HG02885 (cell line): ENCODE results near the gene IL27RA.

Experiments
- ATAC-seq: cut with Tn5 transposase; IDR thresholded peaks from one replicate; pipeline ENCODE4 v1.9.1; 2021; ENCODE audit warnings: mild to moderate bottlenecking; ENCODE audit not compliant: unreplicated experiment, poor library complexity

The IL27RA gene

DNA sequence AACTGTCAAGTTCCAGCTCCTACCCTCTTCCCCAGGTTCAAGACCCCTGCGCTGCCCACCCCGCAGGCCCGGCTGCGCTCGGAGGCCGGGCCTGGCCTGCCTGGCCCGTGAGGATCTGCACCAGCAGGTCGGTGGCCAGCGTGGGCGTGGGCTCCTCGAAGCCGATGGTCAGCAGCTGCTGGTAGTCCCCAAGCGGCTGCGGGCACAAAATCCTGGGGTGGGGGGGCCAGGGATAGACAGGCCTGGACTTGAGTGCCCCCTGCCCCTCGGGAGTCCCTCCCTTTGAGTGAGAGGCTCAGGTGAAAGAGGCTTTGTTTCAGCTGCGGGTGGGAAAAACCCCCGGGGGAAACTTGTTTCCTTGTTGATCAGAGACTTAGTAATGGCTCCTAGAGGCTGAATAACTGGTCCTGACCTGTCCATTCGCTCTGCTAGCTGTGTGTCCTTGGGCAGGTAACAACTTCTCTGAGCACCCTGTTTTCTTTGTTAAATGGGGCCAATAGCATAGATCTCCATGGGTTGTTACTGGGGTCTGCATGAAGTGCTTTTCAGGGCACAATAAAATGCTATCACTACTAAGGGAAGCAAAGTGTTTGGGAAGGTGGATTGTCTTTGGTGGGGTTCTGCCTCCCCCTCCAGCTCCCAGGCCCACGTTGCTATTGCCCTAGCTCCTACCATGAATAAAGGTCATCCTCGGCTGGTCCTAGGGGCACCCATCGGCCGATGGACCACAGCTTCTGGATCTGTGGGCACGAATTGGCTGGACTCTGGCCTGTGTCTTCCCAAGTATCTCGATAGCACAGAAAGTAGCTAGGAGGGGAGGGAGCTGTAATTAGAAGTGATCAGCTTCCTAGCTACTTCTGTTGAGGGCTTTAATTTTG is 50.5 kb downstream of the IL27RA start:
- peak; percentile 1 for ATAC-seq

DNA sequence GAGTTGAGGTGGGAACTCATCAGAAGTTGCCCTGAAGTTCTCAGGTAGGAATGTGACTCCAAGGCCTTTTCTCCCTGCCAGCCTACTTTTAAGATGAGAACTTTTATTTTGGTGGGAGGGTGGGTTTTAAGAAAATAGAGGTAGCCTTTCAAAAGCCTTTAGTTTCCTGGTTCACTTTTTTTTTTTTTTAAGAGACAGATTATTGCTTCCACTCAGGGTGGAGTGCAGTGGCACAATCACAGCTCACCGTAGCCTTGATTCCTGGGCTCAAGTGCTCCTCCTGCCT is 51.1 kb downstream of the IL27RA start:
- no peak for ATAC-seq

DNA sequence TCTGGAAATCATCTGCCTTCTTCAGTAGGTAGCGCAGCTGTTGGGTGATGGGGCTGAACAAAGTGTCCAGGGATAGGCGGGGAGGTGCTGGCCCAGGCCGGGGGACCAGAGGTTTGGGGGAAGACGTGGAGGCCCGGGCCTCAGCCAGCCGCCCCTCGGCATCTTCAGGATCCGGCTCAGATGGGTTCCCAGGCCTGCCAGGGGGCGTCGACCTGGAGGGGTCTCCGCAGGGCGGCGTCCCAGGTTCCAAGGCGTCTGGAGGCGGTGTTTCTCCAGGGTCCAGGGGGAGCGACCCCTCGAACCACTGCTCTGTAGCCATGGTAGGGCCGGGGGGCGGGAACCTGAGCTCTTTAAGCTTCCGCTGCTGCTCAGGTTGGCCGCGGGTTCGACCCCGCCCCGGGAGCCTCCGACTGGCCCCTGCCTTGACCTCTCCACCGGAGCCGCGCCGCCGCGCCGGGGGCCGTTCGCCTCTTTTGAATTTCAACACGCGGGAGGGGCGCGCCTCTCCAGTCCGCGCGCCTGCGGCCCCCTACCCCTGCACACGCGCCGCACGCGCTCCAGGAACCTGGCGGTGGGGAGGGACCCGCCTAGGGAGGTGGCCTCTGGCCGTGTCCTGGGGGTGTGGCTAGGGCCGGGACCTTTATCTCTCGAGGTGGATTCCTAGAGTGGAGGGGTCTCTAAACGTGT is 53.9 kb downstream of the IL27RA start, which contains the start of gene C19orf67:
Gene C19orf67, minus strand, starts transcription at position 475 of the 687 bp plus-strand sequence. Its CDS starts 156 bp downstream, at position 319.
- no peak for ATAC-seq

DNA sequence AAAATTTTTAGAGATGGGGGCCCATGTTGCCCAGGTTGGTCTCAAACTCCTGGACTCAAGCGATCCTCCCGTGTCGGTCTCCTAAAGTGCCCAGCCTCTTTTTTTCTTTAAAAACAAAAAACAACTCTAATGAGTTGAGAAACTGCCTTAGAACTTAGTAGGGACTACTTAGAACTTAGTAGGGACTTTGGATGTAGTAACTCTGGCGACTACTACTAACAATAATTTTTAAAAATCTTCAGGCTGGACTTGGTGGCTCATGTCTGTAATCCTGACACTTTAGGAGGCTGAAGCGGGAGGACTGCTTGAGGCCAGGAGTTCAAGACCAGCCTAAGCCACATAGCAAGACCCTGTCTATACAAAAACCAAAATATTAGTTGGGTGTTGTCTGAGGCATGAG is 54.5 kb downstream of the IL27RA start:
- ATAC-seq = no peak

GRCh38 chr19:14088634-14089411 is 57.3 kb downstream of the IL27RA start:
- ATAC-seq = no peak

GRCh38 chr19:14089412-14089661 is 57.8 kb downstream of the IL27RA start:
- ATAC-seq = no peak

DNA sequence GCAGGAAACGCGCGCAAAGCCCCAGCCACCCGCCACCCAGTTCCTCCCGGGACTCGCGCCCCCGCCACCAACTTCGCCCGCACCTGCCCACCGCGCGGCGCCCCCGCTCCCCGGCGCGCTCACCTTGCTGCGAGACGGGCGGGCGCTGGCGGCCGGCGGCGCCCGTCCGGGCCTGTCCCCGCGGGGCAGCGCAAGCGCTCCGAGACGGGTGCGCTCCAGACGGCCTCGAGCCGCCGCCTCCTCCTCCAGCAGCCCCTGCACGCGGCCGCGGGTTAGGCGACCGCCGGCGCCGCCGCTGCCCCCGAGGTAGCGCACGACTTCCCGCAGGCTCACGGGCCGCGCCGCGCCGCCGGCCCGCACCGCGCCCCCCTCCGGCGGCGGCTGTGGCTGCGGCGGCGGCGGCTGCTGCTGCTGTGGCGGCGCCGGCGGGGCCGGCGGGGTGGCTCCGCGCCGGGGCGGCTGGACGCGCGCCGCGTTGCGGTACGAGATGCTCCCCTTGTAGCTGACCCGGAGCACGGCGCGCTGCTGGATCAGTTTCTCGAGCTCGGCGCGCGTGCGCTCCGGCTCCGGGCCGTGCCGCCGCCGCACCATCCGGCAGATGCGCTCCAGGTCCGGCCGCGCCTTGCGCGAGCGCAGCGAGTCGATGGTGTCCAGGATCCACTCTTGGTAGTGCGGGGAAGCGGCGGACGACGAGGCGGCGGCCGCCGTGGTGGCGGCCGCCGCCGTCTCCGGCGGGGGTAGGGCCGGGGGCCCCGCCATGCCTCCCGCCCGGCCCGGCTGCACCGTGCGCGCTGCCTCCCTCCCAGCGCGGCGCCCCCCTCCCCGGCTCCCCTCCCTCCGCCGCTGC is 58.3 kb downstream of the IL27RA start:
- ATAC-seq = peak; percentile 23

DNA sequence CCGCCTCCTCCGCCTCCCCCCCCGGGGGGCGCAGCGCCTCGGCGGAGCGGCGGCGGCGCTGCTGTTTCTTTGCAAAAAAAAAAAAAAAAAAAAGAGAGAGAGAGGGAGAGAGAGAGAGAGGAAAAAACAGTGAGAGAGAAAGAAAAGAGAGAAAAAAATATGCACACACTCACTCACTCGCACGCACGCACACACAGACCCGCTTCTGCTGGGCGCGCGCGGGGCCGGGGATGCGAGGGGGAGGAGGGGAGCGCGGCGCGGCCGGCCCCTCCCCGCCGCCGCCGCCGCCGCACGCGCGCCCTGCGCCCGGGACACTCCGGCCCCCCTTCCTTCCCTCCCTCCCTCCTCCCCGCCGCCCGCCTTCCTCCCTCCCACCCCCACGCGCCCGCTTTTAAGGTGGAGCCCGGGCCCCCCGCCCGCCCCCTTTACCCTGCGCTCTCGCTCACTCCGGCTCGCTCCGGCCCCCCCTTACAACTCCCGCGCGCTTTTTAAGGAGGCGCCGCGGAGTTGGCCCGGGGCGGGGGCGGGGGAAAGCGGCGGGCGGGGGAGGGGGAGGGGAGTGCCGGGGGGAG is 59.0 kb downstream of the IL27RA start, which contains the start of gene SAMD1:
Gene SAMD1, minus strand, starts transcription at position 243 of the 572 bp plus-strand sequence.
- peak; percentile 48 for ATAC-seq

DNA sequence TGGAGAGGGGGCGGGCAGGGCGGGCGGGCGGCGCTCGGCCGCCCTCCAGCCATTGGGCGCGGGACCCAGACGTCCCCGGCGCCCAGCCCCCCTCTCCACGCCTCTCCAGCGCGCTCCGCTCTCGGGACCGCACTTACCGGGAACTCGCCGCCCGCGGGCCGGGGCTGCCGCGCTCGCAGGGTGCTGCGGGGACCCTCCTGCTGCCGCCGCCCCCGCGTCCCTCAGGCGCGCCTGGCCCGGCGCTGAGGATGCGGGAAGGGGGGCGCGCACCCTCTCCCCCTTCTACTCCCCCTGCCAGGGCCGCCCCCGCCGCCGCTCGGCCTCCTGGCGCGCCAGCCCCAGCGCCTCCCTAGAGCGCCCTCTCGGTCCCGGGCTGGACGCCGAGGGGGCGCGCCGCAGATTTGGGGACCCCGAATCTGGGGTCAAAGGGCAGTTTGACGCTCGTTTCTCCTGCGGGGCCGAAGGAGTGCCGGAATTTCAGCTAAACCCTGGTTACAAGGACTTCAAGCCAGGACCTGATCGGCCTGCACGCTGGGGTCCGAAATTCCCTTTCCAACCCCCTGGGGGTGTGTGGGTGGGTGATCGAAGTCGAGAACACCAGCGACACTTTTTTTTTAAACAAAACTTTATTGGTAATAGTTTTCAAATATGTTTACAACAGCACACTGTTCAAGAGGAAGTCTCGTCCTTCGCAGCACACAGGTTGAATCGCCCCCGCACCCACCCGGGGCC is 59.7 kb downstream of the IL27RA start:
- ATAC-seq = peak; percentile 68

- ATAC-seq = no peak
These were observed 60.4 kb downstream of the IL27RA start for GRCh38 chr19:14091813-14092462.

GRCh38 chr19:14093117-14093823 is 61.7 kb downstream of the IL27RA start:
- ATAC-seq = no peak

DNA sequence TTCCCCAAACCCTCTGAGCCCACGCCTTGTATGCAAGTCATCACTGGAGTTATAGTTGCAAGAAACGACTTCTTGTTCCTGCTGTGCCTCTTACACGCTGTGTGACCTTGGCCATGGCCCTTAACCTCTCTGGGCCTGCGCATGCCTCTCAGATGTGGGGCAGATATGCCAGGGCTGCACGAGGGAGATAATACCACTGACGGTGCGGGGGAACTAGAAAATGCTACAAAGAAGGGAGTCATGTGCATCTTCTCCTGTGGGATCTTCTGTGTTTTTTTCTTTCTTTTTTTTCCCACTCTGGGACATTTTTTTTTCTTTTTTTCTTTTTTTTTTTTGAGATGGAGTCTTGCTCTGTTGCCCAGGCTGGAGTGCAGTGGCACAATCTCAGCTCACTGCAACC is 63.3 kb downstream of the IL27RA start:
- ATAC-seq = no peak

GRCh38 chr19:14096272-14096992 is 64.9 kb downstream of the IL27RA start:
- ATAC-seq = no peak

DNA sequence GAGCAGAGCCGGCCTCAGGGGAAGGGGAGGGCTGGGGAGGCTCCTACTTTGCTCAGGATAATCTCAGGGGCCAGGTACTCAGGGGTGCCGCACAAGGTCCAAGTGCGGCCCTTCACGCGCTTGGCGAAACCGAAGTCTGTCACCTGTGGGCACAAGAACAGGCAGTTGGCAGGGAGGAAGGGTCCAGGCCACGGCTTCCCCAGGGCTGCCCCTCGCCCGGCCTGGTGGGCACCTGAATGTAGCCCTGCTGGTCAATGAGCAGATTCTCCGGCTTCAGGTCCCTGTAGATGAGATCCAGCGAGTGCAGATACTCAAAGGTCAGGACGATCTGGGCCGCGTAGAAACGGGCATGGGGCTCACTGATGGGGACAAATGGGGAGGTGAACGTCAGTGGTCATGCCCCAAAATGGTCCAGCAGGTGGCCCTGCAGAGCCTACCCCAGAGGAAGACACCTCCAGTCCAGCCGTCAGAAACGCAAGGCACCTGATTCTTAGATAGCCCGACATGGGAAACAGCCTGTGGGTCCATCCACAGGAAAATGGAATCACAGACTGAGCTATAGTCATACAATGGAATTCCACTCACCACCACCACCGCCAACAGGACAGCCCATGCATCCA is 66.1 kb downstream of the IL27RA start:
- no peak for ATAC-seq

DNA sequence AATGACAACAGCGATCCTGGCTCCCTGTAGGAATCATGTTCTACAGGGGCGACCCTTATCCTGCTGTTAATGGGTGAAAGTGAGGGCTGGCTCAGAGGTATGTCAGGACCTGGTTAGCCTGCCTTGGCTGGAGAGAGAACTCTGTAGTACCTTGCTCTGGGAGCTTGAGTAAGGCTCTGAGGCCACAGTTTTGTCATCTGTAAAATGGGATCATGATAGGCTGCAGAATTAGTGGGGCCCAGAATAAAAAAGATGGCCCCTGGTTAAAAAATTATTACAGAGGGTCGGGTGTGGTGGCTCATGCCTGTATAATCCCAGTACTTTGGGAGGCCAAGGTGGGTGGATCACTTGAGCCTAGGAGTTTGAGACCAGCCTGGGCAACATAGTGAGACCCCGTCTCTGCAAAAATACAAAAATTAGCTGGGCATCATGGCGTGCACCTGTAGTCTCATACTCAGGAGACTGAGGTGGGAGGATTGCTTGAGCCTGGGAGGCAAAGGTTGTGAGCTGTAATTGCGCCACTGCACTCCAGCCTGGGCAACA is 69.5 kb downstream of the IL27RA start:
- no peak for ATAC-seq

DNA sequence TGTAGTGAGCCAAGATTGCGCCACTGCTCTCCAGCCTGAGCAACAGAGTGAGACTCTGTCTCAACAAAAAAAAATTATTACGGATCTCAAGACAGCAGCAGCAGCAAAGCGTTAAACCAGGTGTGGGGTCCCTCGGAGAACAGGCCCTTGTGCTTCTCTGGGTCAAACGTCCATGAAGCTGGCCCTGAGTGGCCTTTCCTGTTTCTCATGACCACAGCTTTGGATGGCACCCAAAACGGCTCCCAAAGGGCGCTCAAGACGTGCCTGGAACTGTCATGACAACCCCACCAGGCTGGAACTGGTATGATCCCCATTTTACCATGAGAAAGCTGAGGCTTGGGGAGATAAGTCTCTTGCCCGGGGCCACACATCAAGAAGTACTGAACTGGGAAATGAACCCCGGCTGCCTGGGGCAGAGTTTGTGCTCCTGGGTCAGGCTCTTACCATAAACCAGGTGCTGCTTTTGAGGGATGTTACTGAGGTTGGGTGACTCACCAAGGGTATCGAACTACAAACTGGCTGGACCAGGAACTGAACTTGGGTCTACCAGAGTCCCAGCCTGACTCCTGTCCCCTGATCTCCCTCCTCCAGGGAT is 70.6 kb downstream of the IL27RA start:
- no peak for ATAC-seq
